Measurements from ENCODE around the gene AURKAIP1.

GRCh38 chr1:1403653-1404052, 28.6 kb upstream of the AURKAIP1 start:
- TF ChIP-seq GATA2 (IDR thresholded peaks at IDR 0.05; ENCODE audit: low read depth, low read length): no peak
- no peak for TF ChIP-seq GATA3 (IDR thresholded peaks at IDR 0.05; ENCODE audit: low read depth, low read length)

All from SH-SY5Y (cell line).